Activated CD8-positive, alpha-beta memory T cell treated with anti-CD3 and anti-CD28 coated beads, Interleukin-2, amount 50 U/mL, for 24 hours (primary cell): ENCODE measurements around the gene ANKRD11.
"Not testable (repeated sequence)": the region's sequence is repeated elsewhere in the genome, so short reads cannot be mapped to it uniquely, and the experiment has no call there.

Experiments used
- DNase-seq: peaks from one replicate; pipeline ENCODE4 v3.0.0-alpha.2; 2020; ENCODE audit errors: extremely low read depth

The ANKRD11 gene

GRCh38 chr16:89383095-89384003, 107.0 kb downstream of the ANKRD11 start:
- no peak for DNase-seq

GRCh38 chr16:89382555-89382954, 107.8 kb downstream of the ANKRD11 start:
- not testable (repeated sequence) for DNase-seq

- DNase-seq = no peak
These were observed 108.6 kb downstream of the ANKRD11 start for GRCh38 chr16:89381788-89382187.

- no peak for DNase-seq
These were observed 109.7 kb downstream of the ANKRD11 start for GRCh38 chr16:89380681-89381080.

- no peak for DNase-seq
These were observed 111.2 kb downstream of the ANKRD11 start for GRCh38 chr16:89378947-89379771.

- no peak for DNase-seq
These were observed 112.9 kb downstream of the ANKRD11 start for GRCh38 chr16:89377453-89377848.

- no peak for DNase-seq
These were observed 113.4 kb downstream of the ANKRD11 start for GRCh38 chr16:89376812-89377452.

- no peak for DNase-seq
These were observed 114.7 kb downstream of the ANKRD11 start for GRCh38 chr16:89375686-89376085.

- DNase-seq = no peak
These were observed 115.3 kb downstream of the ANKRD11 start for GRCh38 chr16:89375021-89375420.

GRCh38 chr16:89374393-89374960, 115.9 kb downstream of the ANKRD11 start:
- no peak for DNase-seq

GRCh38 chr16:89373355-89374110, 116.8 kb downstream of the ANKRD11 start:
- no peak for DNase-seq

GRCh38 chr16:89371968-89372634, 118.3 kb downstream of the ANKRD11 start:
- no peak for DNase-seq

- no peak for DNase-seq
These were observed 119.0 kb downstream of the ANKRD11 start for GRCh38 chr16:89371386-89371785.

- DNase-seq = no peak
These were observed 119.8 kb downstream of the ANKRD11 start for GRCh38 chr16:89370601-89371000.

GRCh38 chr16:89370081-89370511, 120.3 kb downstream of the ANKRD11 start:
- no peak for DNase-seq

- no peak for DNase-seq
These were observed 121.0 kb downstream of the ANKRD11 start for GRCh38 chr16:89369266-89369895.

GRCh38 chr16:89368604-89369249, 121.6 kb downstream of the ANKRD11 start:
- DNase-seq = no peak

GRCh38 chr16:89367538-89367915, 122.8 kb downstream of the ANKRD11 start:
- DNase-seq = no peak
